HG03354 (cell line): ENCODE data around the gene TCERG1L.
"Not testable (repeated sequence)": the region's sequence is repeated elsewhere in the genome, so short reads cannot be mapped to it uniquely, and the experiment has no call there.

Source experiments
- ATAC-seq: cut with Tn5 transposase; IDR thresholded peaks from one replicate; pipeline ENCODE4 v1.9.1; 2021; ENCODE audit warnings: mild to moderate bottlenecking; ENCODE audit not compliant: unreplicated experiment, poor library complexity, severe bottlenecking

The TCERG1L gene

DNA sequence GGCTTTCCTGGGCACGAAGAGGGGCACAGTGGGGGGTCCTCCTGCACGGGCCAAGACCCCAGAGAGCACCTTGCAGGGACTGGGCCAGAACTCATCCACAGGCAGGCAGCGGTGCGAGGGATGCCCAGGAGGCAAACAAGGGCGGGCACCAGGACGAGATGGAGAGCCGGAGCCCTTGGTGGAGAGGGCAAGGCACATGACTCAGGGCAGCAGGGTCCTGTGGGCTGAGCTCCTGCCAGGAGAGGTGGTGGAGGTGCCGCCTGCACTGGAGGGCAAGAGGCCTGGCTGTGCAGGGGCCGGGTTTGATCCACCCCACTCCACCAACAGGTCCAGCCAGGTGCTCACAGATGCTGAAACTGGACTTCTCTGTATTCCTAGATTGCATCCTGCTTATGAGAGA lies 170.9 kb downstream of the TCERG1L start:
- ATAC-seq, result no peak

DNA sequence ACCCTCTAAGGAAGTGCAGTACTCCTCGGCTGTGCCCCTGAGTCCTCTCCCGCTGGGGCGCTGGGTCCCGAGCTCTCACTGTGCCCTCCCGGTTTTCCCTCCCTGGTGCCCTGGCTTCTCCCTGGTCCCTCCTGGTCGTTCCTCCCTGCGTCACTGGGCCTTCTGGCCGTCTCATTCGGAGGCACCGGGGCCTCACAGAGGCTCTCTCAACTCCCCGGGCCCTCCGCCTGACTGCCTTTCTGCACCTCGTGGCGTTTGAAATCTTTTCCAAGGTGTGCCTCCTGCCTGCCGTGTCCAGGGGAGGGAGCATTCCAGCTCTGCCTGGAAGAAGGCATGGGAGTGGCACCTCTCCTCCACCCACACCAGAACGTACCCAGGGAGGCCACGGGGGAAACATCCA lies 174.3 kb downstream of the TCERG1L start:
- no peak for ATAC-seq

- ATAC-seq, result not testable (repeated sequence)
Measured at GRCh38 chr10:131136336-131136735, 175.2 kb downstream of the TCERG1L start.

GRCh38 chr10:131135716-131136115 lies 175.8 kb downstream of the TCERG1L start:
- no peak for ATAC-seq

DNA sequence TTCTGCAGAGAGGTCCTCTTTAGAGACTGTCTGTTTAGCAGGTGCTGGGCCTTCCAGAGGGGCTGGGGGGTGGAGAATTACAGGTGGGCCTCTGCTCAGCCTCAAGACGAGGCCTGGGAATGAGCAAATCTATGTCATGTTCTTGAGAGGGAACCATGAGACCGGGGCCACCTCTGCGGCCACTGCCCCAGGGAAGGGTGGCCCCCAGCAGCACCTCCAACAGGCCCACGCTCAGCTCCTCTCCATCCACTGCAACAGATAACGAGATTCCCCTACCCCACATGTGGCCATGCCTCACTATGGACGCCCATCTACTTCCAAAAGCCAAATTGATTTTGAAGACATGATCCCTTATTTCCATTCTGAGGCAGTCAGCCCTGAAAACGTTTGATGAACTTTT lies 176.9 kb downstream of the TCERG1L start:
- no peak for ATAC-seq

DNA sequence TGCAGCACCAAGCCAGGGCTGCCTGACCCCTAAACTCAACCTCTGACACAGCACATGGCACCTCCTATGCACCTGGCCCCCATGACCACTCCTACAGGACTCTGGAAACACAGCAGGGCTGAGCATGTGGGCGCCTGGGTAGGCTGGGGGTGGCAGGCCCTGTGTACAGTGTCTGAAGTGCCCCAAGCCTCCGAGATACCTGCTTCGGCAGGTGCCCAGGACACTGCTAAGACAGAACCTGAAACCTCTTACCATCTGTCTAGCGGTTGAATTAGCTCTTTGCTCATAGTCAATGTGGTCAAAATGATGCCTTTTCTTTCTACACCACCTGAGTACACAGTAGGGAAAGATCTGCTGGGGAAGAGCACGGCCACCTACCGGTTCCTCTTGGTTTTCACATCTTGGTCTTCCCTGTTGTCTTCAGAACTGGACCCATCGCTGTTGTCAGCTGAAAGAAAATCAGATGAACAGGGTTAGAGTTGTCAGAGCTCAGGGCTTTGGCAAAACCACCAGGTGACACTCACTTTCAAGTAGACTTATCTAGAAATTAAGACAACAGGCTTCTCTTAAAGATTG lies 177.4 kb downstream of the TCERG1L start:
- no peak for ATAC-seq

DNA sequence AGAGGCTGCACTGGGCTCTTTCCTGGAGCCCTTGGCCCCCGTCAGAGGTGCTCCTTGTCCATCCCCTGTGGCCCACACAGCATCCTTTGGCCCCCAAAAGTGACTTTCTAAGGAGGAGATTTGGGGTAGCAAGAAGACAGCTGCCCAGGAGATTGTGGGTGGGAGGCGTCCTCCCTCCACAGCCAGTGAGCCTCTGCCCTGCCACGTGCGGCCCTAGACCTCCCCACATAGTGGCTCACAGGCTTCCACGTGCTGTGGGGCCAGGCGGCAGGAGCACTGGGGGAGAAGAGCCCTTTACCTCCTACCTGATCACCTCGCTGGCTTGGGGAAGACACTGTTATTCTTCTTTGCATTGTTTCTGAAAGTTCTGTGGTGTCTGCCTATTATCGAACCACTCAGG lies 178.8 kb downstream of the TCERG1L start:
- ATAC-seq, result no peak

- ATAC-seq, result no peak
Measured at GRCh38 chr10:131131726-131132591, 179.6 kb downstream of the TCERG1L start.

- no peak for ATAC-seq
Measured at GRCh38 chr10:131130025-131130424, 181.5 kb downstream of the TCERG1L start.

DNA sequence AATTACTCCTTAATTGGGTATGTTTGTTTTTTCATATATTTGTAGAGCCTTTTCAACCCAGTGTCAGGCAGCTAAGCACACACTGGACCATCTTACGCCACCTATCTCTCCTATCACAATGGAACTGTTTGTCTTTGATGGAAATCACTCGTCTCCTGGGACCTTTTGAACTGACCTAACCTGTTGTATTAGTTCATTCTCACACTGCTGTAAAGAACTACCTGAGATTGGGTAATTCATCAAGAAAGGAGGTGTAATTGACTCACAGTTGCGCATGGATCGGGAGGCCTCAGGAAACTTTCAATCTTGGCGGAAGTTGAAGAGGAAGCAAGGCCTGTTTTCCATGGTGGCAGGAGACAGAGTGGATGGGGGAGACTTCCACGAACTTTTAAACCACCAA lies 182.0 kb downstream of the TCERG1L start:
- ATAC-seq, result no peak

DNA sequence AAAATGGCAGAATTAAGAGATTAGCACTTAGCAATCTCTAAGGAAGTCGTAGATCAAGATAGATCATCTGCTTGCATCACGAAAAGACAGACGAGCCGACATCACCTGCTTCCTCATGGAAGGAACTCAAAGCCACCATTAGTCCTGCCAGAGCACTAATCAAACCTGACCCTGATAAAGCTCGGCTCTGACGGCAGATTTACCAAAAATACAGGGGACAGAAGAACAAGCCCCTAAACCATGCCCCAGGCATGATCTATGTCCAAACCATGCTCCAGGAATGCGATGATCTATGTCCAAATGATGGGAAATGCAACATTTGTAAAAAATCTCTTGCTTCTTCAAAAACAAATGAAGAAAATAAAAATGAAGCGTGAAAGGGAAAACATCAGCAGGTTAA lies 182.8 kb downstream of the TCERG1L start:
- ATAC-seq, result no peak

GRCh38 chr10:131127610-131128009 lies 183.9 kb downstream of the TCERG1L start:
- no peak for ATAC-seq

- ATAC-seq, result no peak
Measured at GRCh38 chr10:131127138-131127589, 184.4 kb downstream of the TCERG1L start.

- no peak for ATAC-seq
Measured at GRCh38 chr10:131126321-131127137, 185.0 kb downstream of the TCERG1L start.

DNA sequence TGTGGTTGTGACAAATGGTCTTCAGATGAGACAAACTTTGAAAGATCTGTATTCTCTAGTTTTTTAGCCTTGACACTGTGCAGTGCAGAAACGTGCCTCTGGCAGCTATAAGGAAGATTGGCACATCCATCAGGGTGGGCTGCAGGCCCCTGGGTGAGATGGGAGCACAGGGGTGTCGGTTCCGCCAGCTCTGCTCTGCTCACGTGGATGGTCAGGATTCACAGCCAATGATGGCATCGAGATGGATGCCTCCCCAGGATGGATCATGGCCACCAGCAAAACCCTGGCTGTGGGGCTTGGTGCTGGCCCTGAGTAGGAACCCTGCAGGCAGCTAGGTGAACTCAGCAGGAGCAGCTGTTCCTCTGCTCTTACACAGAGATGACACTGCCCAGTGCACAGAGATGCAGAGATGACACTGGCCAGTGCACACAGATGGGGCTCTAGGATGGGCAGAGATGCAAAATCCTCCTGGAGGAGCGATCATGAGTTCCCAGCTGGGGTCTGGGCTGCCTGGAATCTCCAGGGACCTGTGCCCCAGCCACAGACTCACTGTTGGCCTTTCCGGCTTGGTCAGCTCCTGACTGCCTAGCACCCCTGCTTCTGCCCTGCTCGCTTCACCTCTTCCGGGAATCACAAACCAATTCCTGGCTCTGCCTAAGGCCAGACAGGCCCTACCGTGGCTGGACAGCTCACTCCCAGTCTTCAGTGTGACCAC lies 185.9 kb downstream of the TCERG1L start:
- ATAC-seq, result no peak

DNA sequence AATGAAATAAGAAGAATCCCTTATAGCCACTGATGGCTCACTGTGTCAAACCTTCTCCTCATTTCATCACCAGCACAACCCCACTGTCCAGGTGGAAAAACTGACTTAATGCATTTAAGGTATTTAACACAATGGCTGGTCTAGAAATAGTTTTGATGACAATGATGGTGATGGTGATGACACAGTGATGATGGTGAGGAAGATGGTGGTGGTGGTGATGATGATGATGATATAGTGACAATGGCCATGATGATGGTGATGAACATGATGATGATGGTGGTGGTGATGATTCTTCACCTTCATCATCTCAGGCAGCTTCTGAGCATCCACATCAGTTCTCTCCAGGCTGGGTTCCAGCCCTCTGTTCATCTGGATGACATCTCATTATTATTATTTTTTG lies 186.6 kb downstream of the TCERG1L start:
- no peak for ATAC-seq

DNA sequence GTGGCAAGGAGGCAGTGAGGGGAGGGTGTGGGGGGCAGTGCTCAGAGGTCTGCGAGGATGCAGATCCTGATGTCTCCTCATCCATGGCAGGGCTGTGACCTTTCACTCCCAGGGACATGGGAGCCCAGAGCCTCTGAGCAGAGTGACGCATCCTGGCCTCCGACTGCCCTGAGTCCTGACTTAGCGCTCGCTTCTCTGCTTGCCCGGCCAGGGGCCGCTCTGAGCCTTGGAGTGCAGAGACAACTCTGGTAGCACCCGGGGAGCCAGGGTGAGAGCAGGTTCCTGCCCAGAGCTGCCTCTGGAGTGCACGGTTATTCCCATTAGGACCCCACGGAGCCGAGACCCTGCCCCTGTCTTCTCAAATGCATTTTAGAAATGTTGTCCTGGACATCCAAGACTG lies 188.0 kb downstream of the TCERG1L start:
- ATAC-seq, result no peak

DNA sequence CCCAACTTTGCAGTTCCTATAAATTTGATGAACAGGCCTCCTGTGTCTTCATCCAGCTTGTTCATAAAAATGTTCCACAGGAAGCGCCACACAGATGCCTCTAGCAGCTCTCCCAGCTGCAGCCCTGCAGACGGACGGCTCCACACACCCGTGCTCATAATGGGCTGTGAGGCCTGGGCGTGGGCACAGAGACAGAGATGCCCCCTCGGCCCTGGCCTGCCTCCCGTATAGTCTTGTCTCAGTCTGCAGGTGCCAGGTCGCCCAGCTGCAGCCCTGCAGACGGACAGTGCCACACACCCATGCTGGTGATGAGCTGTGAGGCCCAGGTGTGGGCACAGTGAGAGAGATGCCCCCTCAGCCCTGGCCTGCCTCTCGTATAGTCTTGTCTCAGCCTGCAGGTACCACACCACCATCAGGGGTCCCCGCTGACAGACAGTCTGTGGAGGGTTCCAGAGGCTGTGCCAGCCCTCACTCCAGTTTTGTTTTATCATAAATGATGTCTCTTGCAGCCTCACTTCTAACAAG lies 189.9 kb downstream of the TCERG1L start:
- ATAC-seq, result no peak

DNA sequence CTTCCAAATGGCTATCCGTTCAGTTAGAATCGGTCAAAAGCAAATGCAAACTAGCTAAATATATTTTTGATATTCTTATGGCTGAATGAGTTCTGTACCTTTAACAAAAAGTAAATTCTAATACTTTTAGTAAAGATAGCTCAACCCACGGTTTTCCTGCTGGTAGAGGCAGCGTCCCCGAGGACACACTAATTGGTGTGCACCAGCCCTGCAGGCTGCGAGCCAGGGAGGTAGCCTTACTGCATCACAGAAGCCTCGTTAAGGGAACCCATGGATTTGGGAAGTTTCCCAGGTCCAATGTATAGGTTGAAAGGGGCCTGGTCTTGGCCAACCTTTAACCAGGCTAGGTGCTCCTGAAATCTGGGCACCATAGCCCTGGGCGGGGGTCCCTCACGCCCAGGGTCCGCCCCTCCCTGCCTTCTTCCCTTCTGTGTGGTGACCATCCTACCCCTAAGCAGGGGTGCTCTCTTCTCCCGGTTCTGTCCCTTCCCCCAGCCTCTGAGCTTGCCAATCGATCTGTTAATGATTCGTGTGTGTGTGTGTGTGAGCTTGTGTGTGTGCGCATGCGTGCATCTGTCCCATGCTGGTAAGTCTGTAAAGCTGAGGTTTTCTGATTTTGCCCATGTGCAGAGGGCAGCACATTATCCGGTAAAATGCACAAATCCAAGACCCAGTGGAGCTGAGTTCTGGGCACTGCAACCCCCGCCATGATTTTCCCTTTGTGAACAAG lies 191.7 kb downstream of the TCERG1L start:
- ATAC-seq, result no peak
